Activated naive CD8-positive, alpha-beta T cell treated with anti-CD3 and anti-CD28 coated beads, Interleukin-2, amount 10 ng/mL, durations not matched to agents 7 days and 5 days (primary cell): ENCODE data around the gene EPS8L3. TPM values are rescaled to one million over a fixed set of nuclear protein-coding genes. Genes with fewer than 3 reads are reported as not detected.
"Not testable (repeated sequence)": the region's sequence is repeated elsewhere in the genome, so short reads cannot be mapped to it uniquely, and the experiment has no call there.

Experiments used
- ATAC-seq: fragments of 150-1000 bp; cut with Tn5 transposase; one replicate; pipeline ENCODE4 v1.10.0; 2021; ENCODE audit warnings: low read depth, moderate library complexity
- POLR2A ChIA-PET: fragments of 350-600 bp; sonication (Branson Sonifier 250); formaldehyde crosslinking; loops from one replicate; lab custom pipeline; 2021; ENCODE audit warnings: antibody characterized with exemption; lab: Charles Lee
- DNase-seq: peaks from one replicate; pipeline ENCODE4 v3.0.0; 2021
- H3K27ac Mint-ChIP-seq: one replicate; pipeline ENCODE4 v1.8.0; 2022; ENCODE audit warnings: mild to moderate bottlenecking, mixed read lengths
- H3K27me3 Mint-ChIP-seq: one replicate; pipeline ENCODE4 v1.8.0; 2022; ENCODE audit warnings: mild to moderate bottlenecking, moderate library complexity, mixed read lengths
- H3K36me3 Mint-ChIP-seq: one replicate; pipeline ENCODE4 v1.8.0; 2021; ENCODE audit warnings: mild to moderate bottlenecking, mixed read lengths
- H3K4me1 Mint-ChIP-seq: one replicate; pipeline ENCODE4 v1.8.0; 2021; ENCODE audit warnings: mixed read lengths
- H3K4me3 Mint-ChIP-seq: one replicate; pipeline ENCODE4 v1.8.0; 2022; ENCODE audit warnings: mild to moderate bottlenecking, moderate library complexity, mixed read lengths
- H3K9me3 Mint-ChIP-seq: one replicate; pipeline ENCODE4 v1.8.0; 2021; ENCODE audit warnings: mixed read lengths
- total RNA-seq, 2 experiments: library from RNA; stranded (reverse); gene quantifications; one replicate each; pipeline ENCODE4 v1.2.3, GENCODE V29; 2021

Gene EPS8L3
- total RNA-seq, 2 experiments from 2014 or later: not detected

DNA sequence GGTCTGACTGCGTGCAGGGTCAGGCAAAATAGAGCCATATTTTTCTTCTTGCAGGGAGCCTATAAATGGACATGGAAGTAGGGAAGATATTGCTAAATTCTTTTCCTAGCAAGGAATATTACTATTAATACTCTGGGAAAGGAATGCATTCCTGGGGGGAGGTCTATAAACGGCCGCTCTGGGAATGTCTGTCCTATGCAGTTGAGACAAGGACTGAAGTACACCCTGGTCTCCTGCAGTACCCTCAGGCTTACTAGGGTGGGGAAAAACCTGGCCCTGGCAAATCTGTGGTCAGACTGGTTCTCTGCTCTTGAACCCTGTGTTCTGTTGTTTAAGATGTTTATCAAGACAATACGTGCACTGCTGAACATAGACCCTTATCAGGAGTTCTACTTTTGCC, 54.8 kb downstream of the EPS8L3 start:
- DNase-seq, H3K4me3 Mint-ChIP-seq, H3K27me3 Mint-ChIP-seq, H3K36me3 Mint-ChIP-seq, H3K27ac Mint-ChIP-seq, POLR2A ChIA-PET, H3K4me1 Mint-ChIP-seq, ATAC-seq: not testable (repeated sequence)
- peaks cover 11% of the 10 kb centered on the region for H3K9me3 Mint-ChIP-seq

DNA sequence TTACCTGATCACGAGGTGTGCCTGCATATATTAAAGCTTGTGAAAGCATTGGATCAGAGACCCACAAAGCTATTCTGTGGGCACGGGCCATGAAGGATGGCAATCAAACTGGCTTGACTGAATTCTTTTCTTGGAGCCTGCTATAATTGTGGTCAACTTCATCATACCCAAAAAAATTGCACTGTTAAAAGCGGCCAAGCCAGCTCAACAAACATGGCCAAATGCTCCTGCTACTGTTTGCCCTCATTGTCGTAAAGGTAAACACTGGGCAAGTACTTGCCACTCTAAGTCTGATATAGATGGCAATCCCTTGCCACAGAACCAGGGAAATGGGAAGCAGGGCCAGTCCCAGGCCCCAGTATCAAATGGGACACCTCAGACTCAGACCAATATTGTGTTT, 58.3 kb downstream of the EPS8L3 start:
- no peak for ATAC-seq
- POLR2A ChIA-PET: no interaction called here
- H3K4me3 Mint-ChIP-seq: no peak overlapping the region

GRCh38 chr1:109704173-109704572, 59.5 kb downstream of the EPS8L3 start:
- DNase-seq: no peak
- H3K4me1 Mint-ChIP-seq: no peaks in the 10 kb centered on the region
- H3K4me3 Mint-ChIP-seq: no peak overlapping the region
- no peaks in the 10 kb centered on the region for H3K36me3 Mint-ChIP-seq
- peaks cover 12% of the 10 kb centered on the region for H3K9me3 Mint-ChIP-seq
- H3K27ac Mint-ChIP-seq: no peak overlapping the region
- no peaks in the 10 kb centered on the region for H3K27me3 Mint-ChIP-seq
- POLR2A ChIA-PET: no interaction called here
- ATAC-seq: no peak

More for the DNA sequence above, 58.3 kb downstream of the EPS8L3 start:
- Mint-ChIP-seq H3K4me1 (no peaks in the 10 kb centered on the region), H3K9me3 (peaks cover 14% of the 10 kb centered on the region), H3K36me3 (no peaks in the 10 kb centered on the region), H3K27ac (no peak overlapping the region), H3K27me3 (no peaks in the 10 kb centered on the region)
- no peak for DNase-seq

GRCh38 chr1:109702940-109703339, 60.8 kb downstream of the EPS8L3 start:
- H3K9me3 Mint-ChIP-seq, DNase-seq, POLR2A ChIA-PET, H3K4me3 Mint-ChIP-seq, H3K36me3 Mint-ChIP-seq, ATAC-seq, H3K27ac Mint-ChIP-seq, H3K4me1 Mint-ChIP-seq, H3K27me3 Mint-ChIP-seq: not testable (repeated sequence)

Other genes starting within 250 kb of the EPS8L3 start
- under 1 TPM in 1 of 2 experiments, not detected in 1; 0.39 TPM for gene GPR61, start 224.1 kb downstream of the EPS8L3 start, total RNA-seq
- 1 to 10 TPM; 8.0 to 8.2 TPM for gene GNAI3, start 215.3 kb downstream of the EPS8L3 start, total RNA-seq
- under 1 TPM in 1 of 2 experiments, not detected in 1; 0.22 TPM for gene GNAT2, start 144.3 kb downstream of the EPS8L3 start, total RNA-seq
- gene AMPD2, start 144.1 kb downstream of the EPS8L3 start, total RNA-seq: 100 to 1,000 TPM; 114 to 122 TPM
- 1 to 10 TPM; 5.3 to 5.9 TPM for gene GSTM4, start 107.8 kb downstream of the EPS8L3 start, total RNA-seq
- gene GSTM2, start 95.9 kb downstream of the EPS8L3 start, total RNA-seq: 10 to 100 TPM; 16.8 to 17.3 TPM
- gene GSTM1, start 76.1 kb downstream of the EPS8L3 start, total RNA-seq: not detected
- gene GSTM5, start 51.7 kb downstream of the EPS8L3 start, total RNA-seq: not detected
- 1 to 10 TPM; 5.0 TPM for gene GSTM3, start 22.9 kb downstream of the EPS8L3 start, total RNA-seq
- gene CSF1, start 146.9 kb upstream of the EPS8L3 start, total RNA-seq: 10 to 100 TPM; 42.7 to 45.1 TPM
- gene AHCYL1, start 220.8 kb upstream of the EPS8L3 start, total RNA-seq: 10 to 100 TPM; 53.6 to 55.4 TPM